Activated CD8-positive, alpha-beta T cell treated with anti-CD3 and anti-CD28 coated beads for 36 hours (primary cell): Measurements from ENCODE around the gene PTX4. TPM values are rescaled to one million over a fixed set of nuclear protein-coding genes. Genes with fewer than 3 reads are reported as not detected.

Experiments
- ATAC-seq: fragments of 200-7000 bp; cut with Tn5 transposase; one replicate; pipeline ENCODE4 v1.10.0; 2021; ENCODE audit warnings: mild to moderate bottlenecking, moderate library complexity
- CTCF ChIA-PET: fragments of 350-600 bp; sonication (Branson Sonifier 250); formaldehyde crosslinking; loops from one replicate; lab custom pipeline; 2021; ENCODE audit warnings: antibody characterized with exemption; lab: Charles Lee
- POLR2A ChIA-PET: fragments of 350-600 bp; sonication (Branson Sonifier 250); formaldehyde crosslinking; loops from one replicate; lab custom pipeline; 2021; ENCODE audit warnings: antibody characterized with exemption; lab: Charles Lee
- DNase-seq: peaks from one replicate; pipeline ENCODE4 v3.0.0-alpha.2; 2020
- H3K27ac Mint-ChIP-seq: one replicate; pipeline ENCODE4 v1.8.0; 2021; ENCODE audit warnings: mild to moderate bottlenecking, mixed read lengths
- H3K27me3 Mint-ChIP-seq: one replicate; pipeline ENCODE4 v1.8.0; 2021; ENCODE audit warnings: mixed read lengths
- H3K36me3 Mint-ChIP-seq: one replicate; pipeline ENCODE4 v1.8.0; 2021; ENCODE audit warnings: low read depth, mixed read lengths
- H3K4me1 Mint-ChIP-seq: one replicate; pipeline ENCODE4 v1.8.0; 2021; ENCODE audit warnings: low read depth, mixed read lengths
- H3K4me3 Mint-ChIP-seq: one replicate; pipeline ENCODE4 v1.8.0; 2021; ENCODE audit warnings: mild to moderate bottlenecking, moderate library complexity, mixed read lengths
- H3K9me3 Mint-ChIP-seq: one replicate; pipeline ENCODE4 v1.8.0; 2021; ENCODE audit warnings: mixed read lengths
- intact Hi-C: fragments of 100-400 bp; cut with micrococcal nuclease; formaldehyde crosslinking; loops from one replicate; pipeline ENCODE4 v1.10.0; 2022
- total RNA-seq, 2 experiments: library from RNA; stranded (reverse); gene quantifications; one replicate each; pipeline ENCODE4 v1.2.3, GENCODE V29; 2021
- TF ChIP-seq, protein P1 (sequence below): fragments of 200-600 bp; IDR thresholded peaks from one replicate; pipeline ENCODE4 v1.8.0; 2022; ENCODE audit warnings: antibody characterized with exemption, mild to moderate bottlenecking

Gene PTX4
- total RNA-seq, 2 experiments from 2014 or later = not detected

DNA sequence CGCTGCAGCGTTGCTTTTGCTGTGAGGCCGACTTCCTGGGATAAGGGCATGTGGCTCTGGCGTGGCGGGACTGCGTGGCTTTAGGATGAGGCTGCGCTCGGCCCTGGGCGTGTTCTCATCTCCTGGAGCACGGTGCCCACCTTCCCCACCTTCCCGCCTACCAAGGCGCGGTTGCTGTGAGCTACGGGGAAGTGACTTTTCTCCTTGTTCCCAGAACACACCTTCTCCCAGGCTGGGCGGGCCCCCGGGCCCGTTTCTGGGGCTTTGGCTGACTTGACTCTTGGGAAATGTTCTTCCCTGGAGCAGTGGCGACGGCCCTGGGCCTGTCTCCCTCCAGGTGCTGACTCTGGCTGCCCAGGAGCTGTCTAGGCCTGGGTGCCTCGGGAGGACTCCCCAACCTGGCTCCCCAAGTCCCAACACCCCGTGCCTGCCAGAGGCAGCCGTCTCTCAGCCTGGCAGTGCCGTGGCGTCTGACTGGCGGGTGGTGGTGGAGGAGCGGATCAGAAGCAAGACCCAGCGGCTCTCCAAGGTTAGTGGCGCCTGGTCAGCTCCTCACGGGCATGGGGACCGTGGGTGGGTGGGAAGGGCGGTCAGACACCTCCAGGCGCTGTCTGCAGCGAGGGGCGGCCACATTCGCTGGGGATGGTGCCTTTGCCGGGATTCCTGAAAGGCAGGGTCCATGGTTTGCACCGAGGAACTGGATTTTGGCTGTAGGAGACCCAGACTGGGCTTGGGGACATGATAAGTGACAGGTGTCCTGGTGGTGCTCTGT, 16.5 kb upstream of the PTX4 start:
- no peak for ATAC-seq
- no peak overlapping the region for H3K4me3 Mint-ChIP-seq
- TF ChIP-seq, protein P1, sequence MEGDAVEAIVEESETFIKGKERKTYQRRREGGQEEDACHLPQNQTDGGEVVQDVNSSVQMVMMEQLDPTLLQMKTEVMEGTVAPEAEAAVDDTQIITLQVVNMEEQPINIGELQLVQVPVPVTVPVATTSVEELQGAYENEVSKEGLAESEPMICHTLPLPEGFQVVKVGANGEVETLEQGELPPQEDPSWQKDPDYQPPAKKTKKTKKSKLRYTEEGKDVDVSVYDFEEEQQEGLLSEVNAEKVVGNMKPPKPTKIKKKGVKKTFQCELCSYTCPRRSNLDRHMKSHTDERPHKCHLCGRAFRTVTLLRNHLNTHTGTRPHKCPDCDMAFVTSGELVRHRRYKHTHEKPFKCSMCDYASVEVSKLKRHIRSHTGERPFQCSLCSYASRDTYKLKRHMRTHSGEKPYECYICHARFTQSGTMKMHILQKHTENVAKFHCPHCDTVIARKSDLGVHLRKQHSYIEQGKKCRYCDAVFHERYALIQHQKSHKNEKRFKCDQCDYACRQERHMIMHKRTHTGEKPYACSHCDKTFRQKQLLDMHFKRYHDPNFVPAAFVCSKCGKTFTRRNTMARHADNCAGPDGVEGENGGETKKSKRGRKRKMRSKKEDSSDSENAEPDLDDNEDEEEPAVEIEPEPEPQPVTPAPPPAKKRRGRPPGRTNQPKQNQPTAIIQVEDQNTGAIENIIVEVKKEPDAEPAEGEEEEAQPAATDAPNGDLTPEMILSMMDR = no peak
- H3K27me3 Mint-ChIP-seq = no peaks in the 10 kb centered on the region
- no peak overlapping the region for H3K27ac Mint-ChIP-seq
- peaks cover 12% of the 10 kb centered on the region for H3K36me3 Mint-ChIP-seq
- DNase-seq = no peak
- ChIA-PET CTCF (no interaction called here), POLR2A (no interaction called here)
- intact Hi-C loops = no loop called here
- no peaks in the 10 kb centered on the region for H3K4me1 Mint-ChIP-seq
- H3K9me3 Mint-ChIP-seq = no peaks in the 10 kb centered on the region

DNA sequence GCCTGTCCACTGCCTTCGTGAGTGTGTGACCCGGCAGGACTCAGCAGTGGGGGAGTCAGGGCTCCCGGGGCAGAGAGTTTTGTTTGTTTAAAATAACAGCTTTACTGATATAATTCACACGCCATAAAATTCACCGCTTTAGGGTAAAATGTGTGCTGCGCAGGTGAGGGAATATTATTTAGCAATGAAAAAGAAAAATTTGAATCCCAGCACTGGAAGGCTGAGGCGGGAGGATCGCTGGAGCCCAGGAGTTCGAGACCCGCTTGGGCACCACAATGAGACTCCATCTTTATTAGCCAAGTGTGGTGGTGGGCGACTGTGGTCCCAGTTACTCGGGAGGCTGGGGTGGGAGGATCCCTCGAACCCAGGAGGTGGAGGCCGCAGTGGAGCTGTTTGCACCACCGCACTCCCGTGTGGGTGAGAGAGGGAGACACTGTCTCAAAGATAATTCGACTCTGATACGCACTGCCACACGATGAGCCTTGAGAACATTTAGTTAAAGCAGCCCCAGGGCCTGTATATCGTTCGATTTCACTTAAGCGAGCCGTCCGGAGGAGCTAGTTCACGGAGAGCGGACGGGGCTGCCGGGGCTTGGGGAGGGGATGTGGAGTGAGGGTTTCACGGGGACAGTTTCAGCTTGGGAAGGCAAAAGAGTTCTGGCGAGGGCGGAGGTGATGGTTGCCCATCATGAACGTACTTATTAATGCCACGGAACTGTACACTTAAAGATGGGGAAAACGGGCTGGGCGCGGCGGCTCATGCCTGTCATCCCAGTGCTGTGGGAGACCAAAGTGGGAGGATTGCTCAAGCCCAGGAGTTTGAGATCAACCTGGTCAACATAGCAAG, 14.6 kb upstream of the PTX4 start:
- ChIA-PET POLR2A (interaction anchor here (0.9 to 2.7 kb wide), 4 partner anchors 9 to 42 kb away, joined by 3 to 15 read pairs (median 4); partner anchors contain the start of gene TELO2), CTCF (no interaction called here)
- no peak overlapping the region for H3K27ac Mint-ChIP-seq
- DNase-seq (no peak), ATAC-seq (no peak)
- H3K4me1 Mint-ChIP-seq = no peaks in the 10 kb centered on the region
- no peaks in the 10 kb centered on the region for H3K9me3 Mint-ChIP-seq
- H3K27me3 Mint-ChIP-seq = no peaks in the 10 kb centered on the region
- no peak overlapping the region for H3K4me3 Mint-ChIP-seq
- intact Hi-C loops = no loop called here
- H3K36me3 Mint-ChIP-seq = peaks cover 11% of the 10 kb centered on the region
- TF ChIP-seq, protein P1 = no peak

DNA sequence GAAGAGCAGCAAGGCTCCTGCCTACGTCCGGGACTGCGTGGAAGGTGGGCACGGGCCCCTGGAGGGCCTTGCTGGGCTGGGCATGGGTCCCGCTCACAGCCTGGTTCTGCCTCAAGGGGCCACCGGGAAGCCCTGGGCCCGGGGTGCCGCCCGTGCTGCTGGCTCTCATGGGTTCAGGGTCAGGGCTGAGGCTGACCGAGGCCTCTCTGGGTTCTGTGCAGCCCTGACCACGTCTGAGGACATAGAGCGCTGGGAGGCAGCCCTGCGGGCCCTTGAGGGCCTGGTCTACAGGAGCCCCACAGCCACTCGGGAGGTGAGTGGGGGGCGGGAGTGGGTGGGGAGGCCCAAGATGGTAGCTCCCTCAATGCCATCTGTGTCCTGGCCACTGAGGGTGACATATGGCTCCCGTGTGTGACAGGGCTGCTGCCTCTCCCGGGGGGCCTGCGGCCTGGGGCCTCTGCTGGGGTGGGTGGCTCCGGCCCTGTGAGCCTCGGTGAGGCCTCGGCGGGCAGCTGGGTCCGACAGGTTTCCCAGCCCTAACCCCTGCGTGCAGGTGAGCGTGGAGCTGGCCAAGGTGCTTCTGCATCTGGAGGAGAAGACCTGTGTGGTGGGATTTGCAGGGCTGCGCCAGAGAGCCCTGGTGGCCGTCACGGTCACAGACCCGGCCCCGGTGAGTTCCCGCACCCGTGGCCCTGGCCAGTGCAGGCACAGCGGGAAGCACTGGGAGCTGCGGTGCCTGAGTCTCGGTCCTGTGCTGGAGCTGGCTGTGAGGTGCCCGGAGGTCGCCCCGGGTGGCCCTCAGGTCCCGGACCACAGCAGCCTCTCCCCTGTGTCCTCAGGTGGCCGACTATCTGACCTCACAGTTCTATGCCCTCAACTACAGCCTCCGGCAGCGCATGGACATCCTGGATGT, 13.6 kb upstream of the PTX4 start:
- H3K9me3 Mint-ChIP-seq = no peaks in the 10 kb centered on the region
- H3K4me3 Mint-ChIP-seq = no peak overlapping the region
- DNase-seq = no peak
- no peaks in the 10 kb centered on the region for H3K27me3 Mint-ChIP-seq
- ChIA-PET CTCF (no interaction called here), POLR2A (interaction anchor here (0.9 to 2.7 kb wide), 3 partner anchors 8 to 41 kb away, joined by 3 to 15 read pairs (median 4); partner anchors contain the start of gene TELO2)
- no peak overlapping the region for H3K27ac Mint-ChIP-seq
- H3K4me1 Mint-ChIP-seq = no peaks in the 10 kb centered on the region
- intact Hi-C loops = no loop called here
- H3K36me3 Mint-ChIP-seq = peaks cover 14% of the 10 kb centered on the region
- ATAC-seq = no peak
- TF ChIP-seq, protein P1 = no peak

DNA sequence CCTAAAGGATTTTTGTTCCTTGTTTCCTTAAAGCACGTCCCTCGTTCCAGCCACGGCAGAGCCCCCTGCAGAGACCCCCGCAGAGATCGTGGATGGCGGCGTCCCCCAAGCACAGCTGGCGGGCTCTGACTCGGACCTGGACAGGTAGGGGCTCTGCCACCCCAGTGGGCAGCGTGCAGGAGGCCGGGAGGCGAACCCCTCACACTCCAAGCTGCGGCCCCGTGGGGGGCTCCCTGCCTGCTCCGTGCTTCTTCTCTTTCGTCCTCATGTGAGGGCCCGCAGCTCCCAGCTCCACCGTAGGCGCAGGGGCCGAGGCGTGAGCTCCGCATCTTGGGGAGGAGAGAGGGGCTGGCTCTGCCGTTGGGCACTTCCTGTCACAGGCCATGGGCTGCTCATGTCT, 12.9 kb upstream of the PTX4 start:
- no peak for DNase-seq
- Mint-ChIP-seq H3K4me3 (no peak overlapping the region), H3K9me3 (no peaks in the 10 kb centered on the region), H3K27ac (no peak overlapping the region), H3K27me3 (no peaks in the 10 kb centered on the region), H3K36me3 (peaks cover 17% of the 10 kb centered on the region), H3K4me1 (no peaks in the 10 kb centered on the region)
- intact Hi-C loops = no loop called here
- POLR2A ChIA-PET = no interaction called here
- CTCF ChIA-PET = no interaction called here
- ATAC-seq = no peak
- TF ChIP-seq, protein P1 = no peak
